HepG2 (cell line): ENCODE data around the gene GZF1. TPM values are rescaled to one million over a fixed set of nuclear protein-coding genes. Genes with fewer than 3 reads are reported as not detected.

Source experiments
- ARHGAP35 ChIP-seq: sonication (generic); formaldehyde crosslinking; IDR thresholded peaks from 2 replicates; pipeline ENCODE4 v1.9.0; 2022; ENCODE audit warnings: mild to moderate bottlenecking, inconsistent platforms, moderate library complexity, missing genetic modification reagents, borderline replicate concordance
- ELF1 ChIP-seq: sonication (generic); formaldehyde crosslinking; IDR thresholded peaks from 2 replicates; pipeline ENCODE4 v1.4.0; 2020; ENCODE audit warnings: missing genetic modification reagents
- ETV5 ChIP-seq: IDR thresholded peaks from 2 replicates; pipeline ENCODE4 v1.6.1; 2018; ENCODE audit warnings: missing biosample characterization, missing genetic modification reagents, inconsistent platforms, borderline replicate concordance
- GZF1 ChIP-seq: sonication (generic); formaldehyde crosslinking; IDR thresholded peaks from 2 replicates; pipeline ENCODE4 v1.5.1; 2020; ENCODE audit warnings: mild to moderate bottlenecking, missing genetic modification reagents
- HNF4G ChIP-seq, 2 experiments: sonication (generic) in 1 of 2; formaldehyde crosslinking in 1 of 2; IDR thresholded peaks; 2 replicates each; pipeline versions ENCODE4 v1.4.0 to v1.6.1; 2011 to 2020; ENCODE audit warnings: borderline replicate concordance in 2 of 2, low read depth in 2 of 2, mild to moderate bottlenecking in 2 of 2, low read length in 1 of 2, missing genetic modification reagents in 1 of 2, moderate library complexity in 1 of 2
- NFIC ChIP-seq: IDR thresholded peaks from 2 replicates; pipeline ENCODE4 v1.6.1; 2012; ENCODE audit warnings: mild to moderate bottlenecking, low read length, inconsistent platforms
- NFYC ChIP-seq: IDR thresholded peaks from 2 replicates; pipeline ENCODE4 v1.6.1; 2016; ENCODE audit warnings: missing genetic modification reagents, missing compliant biosample characterization
- RFX3 ChIP-seq: IDR thresholded peaks from 2 replicates; pipeline ENCODE4 v1.6.1; 2016; ENCODE audit warnings: missing biosample characterization, missing genetic modification reagents
- SOX6 ChIP-seq, 2 experiments: fragments of 450-650 bp in 1 of 2; sonication (generic) in 1 of 2; formaldehyde crosslinking in 1 of 2; IDR thresholded peaks; 2 replicates each; pipeline versions ENCODE4 v1.4.0 to v1.6.1; 2017 to 2020; ENCODE audit warnings: antibody characterized with exemption in 1 of 2, mild to moderate bottlenecking in 1 of 2, missing genetic modification reagents in 1 of 2
- SPEN ChIP-seq: sonication (generic); formaldehyde crosslinking; IDR thresholded peaks from 2 replicates; pipeline ENCODE4 v1.5.1; 2020; ENCODE audit warnings: low read depth, mild to moderate bottlenecking, missing genetic modification reagents
- SUZ12 ChIP-seq: fragments of 150-350 bp; IDR thresholded peaks from 2 replicates; pipeline ENCODE4 v1.6.1; 2014; ENCODE audit warnings: low read depth, low read length
- ZFP36 ChIP-seq: fragments of 150-350 bp; IDR thresholded peaks from 2 replicates; pipeline ENCODE4 v1.6.1; 2018; ENCODE audit warnings: borderline replicate concordance, low read length, low read depth; ENCODE audit not compliant: partially characterized antibody
- ZMAT3 ChIP-seq: sonication (generic); formaldehyde crosslinking; conservative IDR thresholded peaks from 2 replicates; pipeline ENCODE4 v1.7.0; 2021; ENCODE audit warnings: missing genetic modification reagents
- ZNF205 ChIP-seq: IDR thresholded peaks from 2 replicates; pipeline ENCODE4 v1.6.1; 2018; ENCODE audit warnings: missing biosample characterization, missing genetic modification reagents
- ZNF547 ChIP-seq: sonication (generic); formaldehyde crosslinking; IDR thresholded peaks from 2 replicates; pipeline ENCODE4 v1.5.1; 2020; ENCODE audit warnings: mild to moderate bottlenecking, missing genetic modification reagents
- ZNF776 ChIP-seq: sonication (generic); formaldehyde crosslinking; IDR thresholded peaks from 2 replicates; pipeline ENCODE4 v1.4.0; 2020; ENCODE audit warnings: mild to moderate bottlenecking, missing genetic modification reagents
- polyA plus RNA-seq, 8 experiments: library from polyadenylated mRNA; depleted of rRNA in 3 of 8; stranded (reverse) in 7 of 8; unstranded in 1 of 8; fragments of >200 nt; fragmentation: Illumina TruSeq in 4 of 8; extraction: Trizol in 4 of 8; gene quantifications; 2 replicates each; pipeline versions ENCODE4 v1.2.1 to v1.2.3, GENCODE V29; 2011 to 2016; ENCODE audit warnings: low read depth in 4 of 8, missing spikeins in 1 of 8, mixed read lengths in 1 of 8; ENCODE audit not compliant: insufficient read depth in 1 of 8
- total RNA-seq, 5 experiments: library from RNA; depleted of rRNA; stranded (reverse); fragments of >200 nt; fragmentation: Illumina TruSeq; extraction: Trizol; gene quantifications; 2 replicates each; pipeline ENCODE4 v1.2.3, GENCODE V29; 2016; ENCODE audit warnings: low read depth in 1 of 5
- TF ChIP-seq, protein P1 (sequence below): sonication (generic); formaldehyde crosslinking; IDR thresholded peaks from 2 replicates; pipeline ENCODE4 v1.4.0; 2020; ENCODE audit warnings: low read depth, mild to moderate bottlenecking, missing genetic modification reagents
- TF ChIP-seq, protein P2 (sequence below): sonication (generic); formaldehyde crosslinking; IDR thresholded peaks from 2 replicates; pipeline ENCODE4 v1.4.0; 2020; ENCODE audit warnings: missing genetic modification reagents
- TF ChIP-seq, protein P3 (sequence below): sonication (generic); formaldehyde crosslinking; IDR thresholded peaks from 2 replicates; pipeline ENCODE4 v1.5.0; 2020; ENCODE audit warnings: missing genetic modification reagents

GZF1 gene
- total and polyA plus RNA-seq, 2 of the 13 experiments (the other 11 are each of a cell fraction or from before 2014, with no cell fraction given): 16.9 to 26.0 TPM

DNA sequence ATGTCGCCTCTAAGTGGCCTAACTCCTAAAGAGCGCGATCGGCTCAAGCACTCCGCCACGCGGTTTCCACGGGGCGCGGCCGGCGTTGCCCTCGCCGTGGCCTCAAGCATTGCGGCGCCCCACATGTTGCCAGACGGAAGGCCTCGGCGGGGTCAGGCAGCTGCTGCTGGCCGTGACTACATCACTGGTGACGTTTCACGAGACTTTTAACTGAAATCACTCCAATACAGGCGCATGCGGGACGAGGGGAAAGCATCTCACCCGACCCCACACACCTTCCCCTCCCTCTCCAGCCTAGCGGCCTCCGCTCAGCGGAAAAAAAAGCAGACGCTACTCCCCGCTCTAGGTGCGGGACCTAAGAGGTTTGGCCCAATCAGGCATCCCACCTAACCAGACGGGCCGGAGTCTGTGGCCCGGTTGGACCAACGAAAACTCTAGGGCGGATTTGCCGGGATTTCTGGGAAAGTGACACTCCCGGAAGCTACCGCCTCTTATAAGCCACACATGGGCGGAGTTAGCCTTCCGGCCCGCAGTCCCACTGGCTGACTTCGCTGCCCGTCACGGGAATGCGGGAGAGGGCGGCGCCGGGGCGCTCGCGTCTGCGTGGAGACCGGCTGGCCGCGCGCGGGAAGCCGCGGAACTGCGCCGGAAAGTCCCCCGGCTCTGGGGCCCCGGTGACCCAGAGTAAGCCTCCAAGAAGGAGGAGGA lies 11.6 kb upstream of the GZF1 start, which contains the start of gene NXT1 (continued):
- TF ChIP-seq, protein P1, sequence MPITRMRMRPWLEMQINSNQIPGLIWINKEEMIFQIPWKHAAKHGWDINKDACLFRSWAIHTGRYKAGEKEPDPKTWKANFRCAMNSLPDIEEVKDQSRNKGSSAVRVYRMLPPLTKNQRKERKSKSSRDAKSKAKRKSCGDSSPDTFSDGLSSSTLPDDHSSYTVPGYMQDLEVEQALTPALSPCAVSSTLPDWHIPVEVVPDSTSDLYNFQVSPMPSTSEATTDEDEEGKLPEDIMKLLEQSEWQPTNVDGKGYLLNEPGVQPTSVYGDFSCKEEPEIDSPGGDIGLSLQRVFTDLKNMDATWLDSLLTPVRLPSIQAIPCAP (CRISPR knock-in tag): no peak
- TF ChIP-seq NFIC (no peak), SUZ12 (peak; percentile 30; the same call in 1 of the 2 replicates), HNF4G (IDR thresholded peaks at IDR 0.05; ENCODE audit: borderline replicate concordance, low read depth, low read length) (no peak), HNF4G (CRISPR knock-in tag; IDR thresholded peaks at IDR 0.05; ENCODE audit: borderline replicate concordance, low read depth) (0 out of 2 replicates have a peak, but pooled peaks have one; percentile 14), ZNF547 (CRISPR knock-in tag) (no peak; the same call in none of the 2 replicates), RFX3 (CRISPR knock-in tag) (peak; percentile 24; the same call in 1 of the 2 replicates), SOX6 (IDR thresholded peaks at IDR 0.05) (no peak), SOX6 (CRISPR knock-in tag; IDR thresholded peaks at IDR 0.05) (peak; percentile 65), ELF1 (CRISPR knock-in tag) (peak; percentile 95), NFYC (CRISPR knock-in tag) (peak; percentile 96), SPEN (peak; percentile 70), ZMAT3 (CRISPR knock-in tag) (peak; percentile 80), ZNF205 (CRISPR knock-in tag) (peak; percentile 69; the same call in 1 of the 2 replicates), GZF1 (CRISPR knock-in tag) (peak; percentile 46; the same call in 1 of the 2 replicates), ARHGAP35 (CRISPR knock-in tag) (peak; percentile 97), ZNF776 (CRISPR knock-in tag) (no peak; the same call in 1 of the 2 replicates), ZFP36 (no peak), ETV5 (CRISPR knock-in tag) (peak; percentile 59)
- TF ChIP-seq, protein P2, sequence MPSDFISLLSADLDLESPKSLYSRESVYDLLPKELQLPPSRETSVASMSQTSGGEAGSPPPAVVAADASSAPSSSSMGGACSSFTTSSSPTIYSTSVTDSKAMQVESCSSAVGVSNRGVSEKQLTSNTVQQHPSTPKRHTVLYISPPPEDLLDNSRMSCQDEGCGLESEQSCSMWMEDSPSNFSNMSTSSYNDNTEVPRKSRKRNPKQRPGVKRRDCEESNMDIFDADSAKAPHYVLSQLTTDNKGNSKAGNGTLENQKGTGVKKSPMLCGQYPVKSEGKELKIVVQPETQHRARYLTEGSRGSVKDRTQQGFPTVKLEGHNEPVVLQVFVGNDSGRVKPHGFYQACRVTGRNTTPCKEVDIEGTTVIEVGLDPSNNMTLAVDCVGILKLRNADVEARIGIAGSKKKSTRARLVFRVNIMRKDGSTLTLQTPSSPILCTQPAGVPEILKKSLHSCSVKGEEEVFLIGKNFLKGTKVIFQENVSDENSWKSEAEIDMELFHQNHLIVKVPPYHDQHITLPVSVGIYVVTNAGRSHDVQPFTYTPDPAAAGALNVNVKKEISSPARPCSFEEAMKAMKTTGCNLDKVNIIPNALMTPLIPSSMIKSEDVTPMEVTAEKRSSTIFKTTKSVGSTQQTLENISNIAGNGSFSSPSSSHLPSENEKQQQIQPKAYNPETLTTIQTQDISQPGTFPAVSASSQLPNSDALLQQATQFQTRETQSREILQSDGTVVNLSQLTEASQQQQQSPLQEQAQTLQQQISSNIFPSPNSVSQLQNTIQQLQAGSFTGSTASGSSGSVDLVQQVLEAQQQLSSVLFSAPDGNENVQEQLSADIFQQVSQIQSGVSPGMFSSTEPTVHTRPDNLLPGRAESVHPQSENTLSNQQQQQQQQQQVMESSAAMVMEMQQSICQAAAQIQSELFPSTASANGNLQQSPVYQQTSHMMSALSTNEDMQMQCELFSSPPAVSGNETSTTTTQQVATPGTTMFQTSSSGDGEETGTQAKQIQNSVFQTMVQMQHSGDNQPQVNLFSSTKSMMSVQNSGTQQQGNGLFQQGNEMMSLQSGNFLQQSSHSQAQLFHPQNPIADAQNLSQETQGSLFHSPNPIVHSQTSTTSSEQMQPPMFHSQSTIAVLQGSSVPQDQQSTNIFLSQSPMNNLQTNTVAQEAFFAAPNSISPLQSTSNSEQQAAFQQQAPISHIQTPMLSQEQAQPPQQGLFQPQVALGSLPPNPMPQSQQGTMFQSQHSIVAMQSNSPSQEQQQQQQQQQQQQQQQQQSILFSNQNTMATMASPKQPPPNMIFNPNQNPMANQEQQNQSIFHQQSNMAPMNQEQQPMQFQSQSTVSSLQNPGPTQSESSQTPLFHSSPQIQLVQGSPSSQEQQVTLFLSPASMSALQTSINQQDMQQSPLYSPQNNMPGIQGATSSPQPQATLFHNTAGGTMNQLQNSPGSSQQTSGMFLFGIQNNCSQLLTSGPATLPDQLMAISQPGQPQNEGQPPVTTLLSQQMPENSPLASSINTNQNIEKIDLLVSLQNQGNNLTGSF: peak; percentile 67
- TF ChIP-seq, protein P3, sequence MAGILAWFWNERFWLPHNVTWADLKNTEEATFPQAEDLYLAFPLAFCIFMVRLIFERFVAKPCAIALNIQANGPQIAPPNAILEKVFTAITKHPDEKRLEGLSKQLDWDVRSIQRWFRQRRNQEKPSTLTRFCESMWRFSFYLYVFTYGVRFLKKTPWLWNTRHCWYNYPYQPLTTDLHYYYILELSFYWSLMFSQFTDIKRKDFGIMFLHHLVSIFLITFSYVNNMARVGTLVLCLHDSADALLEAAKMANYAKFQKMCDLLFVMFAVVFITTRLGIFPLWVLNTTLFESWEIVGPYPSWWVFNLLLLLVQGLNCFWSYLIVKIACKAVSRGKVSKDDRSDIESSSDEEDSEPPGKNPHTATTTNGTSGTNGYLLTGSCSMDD (CRISPR knock-in tag): no peak
